Thyroid gland (tissue), 4 donors: ENCODE measurements around the gene MYT1.

Experiments used
- CTCF ChIP-seq, 6 experiments: fragments of 200-600 bp in 3 of 6; fragments of 450-650 bp in 3 of 6; sonication (generic) in 3 of 6; IDR thresholded peaks; one replicate each; pipeline ENCODE4 v1.5.1; 2016 to 2019; ENCODE audit warnings: antibody characterized with exemption in 6 of 6, mild to moderate bottlenecking in 2 of 6, inconsistent platforms in 1 of 6, moderate library complexity in 1 of 6
- POLR2A ChIP-seq, 2 donors: fragments of 450-650 bp; IDR thresholded peaks; one replicate each; pipeline ENCODE4 v1.6.1; 2017; ENCODE audit warnings: antibody characterized with exemption in 2 of 2, mild to moderate bottlenecking in 2 of 2, moderate library complexity in 1 of 2

- no peak for TF ChIP-seq CTCF (IDR thresholded peaks at IDR 0.05)
- no peak for TF ChIP-seq POLR2A (IDR thresholded peaks at IDR 0.05)
Measured at GRCh38 chr20:64152906-64153305, 11.3 kb upstream of the MYT1 start.
